Stomach (tissue), 9 donors: ENCODE results near the gene HHIPL1. TPM values are rescaled to one million over a fixed set of nuclear protein-coding genes. Genes with fewer than 3 reads are reported as not detected.

Experiments
- DNase-seq, 2 donors: peaks; one replicate each; pipeline versions ENCODE4 v3.0.0 to v3.0.0-alpha.2; 2013 to 2019
- H3K27ac ChIP-seq, 5 donors: fragments of 200-600 bp in 4 of 5; sonication (generic) in 4 of 5; one replicate each; pipeline ENCODE4 v1.5.1; 2013 to 2019; ENCODE audit warnings: mild to moderate bottlenecking in 1 of 5, moderate library complexity in 1 of 5
- H3K27me3 ChIP-seq, 3 donors: fragments of 200-600 bp; sonication (generic); one replicate each; pipeline ENCODE4 v1.5.1; 2017 to 2019; ENCODE audit warnings: mixed run types in 1 of 3
- H3K36me3 ChIP-seq, 4 donors: fragments of 200-600 bp; sonication (generic); 1 replicate in 3 of 4; 2 replicates in 1 of 4; pipeline ENCODE4 v1.5.1; 2016 to 2019
- H3K4me1 ChIP-seq, 4 donors: fragments of 200-600 bp; sonication (generic); one replicate each; pipeline ENCODE4 v1.5.1; 2016 to 2019
- H3K4me3 ChIP-seq, 4 donors: fragments of 200-600 bp; sonication (generic) in 3 of 4; one replicate each; pipeline ENCODE4 v1.5.1; 2016 to 2019; ENCODE audit warnings: mild to moderate bottlenecking in 1 of 4
- H3K9me3 ChIP-seq, 4 donors: fragments of 200-600 bp; sonication (generic); one replicate each; pipeline ENCODE4 v1.5.1; 2016 to 2019
- EP300 ChIP-seq: sonication (generic); formaldehyde crosslinking; IDR thresholded peaks from one replicate; pipeline ENCODE4 v1.6.1; 2017; ENCODE audit warnings: antibody characterized with exemption
- POLR2A ChIP-seq, 4 donors: fragments of 450-650 bp; IDR thresholded peaks; one replicate each; pipeline ENCODE4 v1.6.1; 2016; ENCODE audit warnings: antibody characterized with exemption in 4 of 4, control low read depth in 2 of 4, mild to moderate bottlenecking in 1 of 4, moderate library complexity in 1 of 4
- POLR2AphosphoS5 ChIP-seq, 3 donors: sonication (generic); formaldehyde crosslinking; IDR thresholded peaks; one replicate each; pipeline ENCODE4 v1.6.1; 2016; ENCODE audit warnings: antibody characterized with exemption in 3 of 3
- WGBS, 5 donors: extraction: QIAGEN DNeasy Blood & Tissue Kit in 3 of 5; methylation state at CpG; one replicate each; pipeline versions ENCODE4 v1.1.5 to v1.1.7; 2013 to 2018; 5-methylcytosine and 5-hydroxymethylcytosine counted together
- intact Hi-C: fragments of 100-400 bp; cut with DNase I; formaldehyde crosslinking; loops from one replicate; pipeline ENCODE4 v1.15.1; 2023; ENCODE audit warnings: low total_unique reads
- polyA plus RNA-seq, 3 donors: library from polyadenylated mRNA; stranded (reverse); fragments of 200-250 nt; gene quantifications; one replicate each; pipeline ENCODE4 v1.2.3, GENCODE V29; 2013
- total RNA-seq, 5 donors: library from RNA; depleted of rRNA; stranded (reverse); fragments of >200 nt; gene quantifications; one replicate each; pipeline versions ENCODE4 v1.1.0 to v1.2.3, GENCODE V29; 2014 to 2016
- TF ChIP-seq, protein P1 (sequence below), 7 experiments: fragments of 450-650 bp in 4 of 7; fragments of 200-600 bp in 3 of 7; sonication (generic) in 3 of 7; IDR thresholded peaks; one replicate each; pipeline ENCODE4 v1.5.1; 2016 to 2019; ENCODE audit warnings: antibody characterized with exemption in 7 of 7, control low read depth in 2 of 7, mild to moderate bottlenecking in 1 of 7
- donor health status: healthy with polysubstance abuse.
- donor health status: Bipolar disorder and iron deficiency.
- donor health status: healthy.

Gene HHIPL1
- total and polyA plus RNA-seq, 8 donors = 0.15 to 2.0 (median 0.68) TPM; not detected in 1

DNA sequence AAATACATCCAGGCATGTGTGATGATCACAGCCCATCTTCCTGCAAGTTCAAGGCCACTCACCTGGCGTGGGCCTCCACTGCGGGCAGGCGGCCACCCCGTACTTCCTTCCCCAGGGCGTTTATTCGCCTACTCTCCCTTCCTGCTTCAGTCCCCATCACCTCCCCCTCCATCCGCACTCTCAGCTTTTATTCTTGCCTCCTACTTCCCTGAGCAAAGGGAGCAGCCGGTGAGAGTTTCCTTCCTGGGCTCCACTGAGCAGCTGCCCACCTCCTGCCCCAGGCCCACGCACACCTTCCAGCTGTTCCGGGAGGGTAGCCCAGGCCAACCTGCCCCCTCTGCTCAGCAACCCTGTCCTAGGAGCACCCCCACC, 43.3 kb downstream of the HHIPL1 start:
- Histone ChIP-seq H3K27me3 (peaks cover 0 to 18% (median 4%) of the 10 kb centered on the region in 3 donors), H3K27ac (no peak overlapping the region), H3K36me3 (no peaks in the 10 kb centered on the region), H3K9me3 (no peaks in the 10 kb centered on the region), H3K4me3 (no peak overlapping the region), H3K4me1 (peaks cover 5 to 13% (median 8%) of the 10 kb centered on the region in 4 donors)
- no peak for DNase-seq
- WGBS, 5 donors = 52 to 72% (median 67%) methylated on average over 10 of the region's 10 CpGs
- no peak for TF ChIP-seq POLR2A (IDR thresholded peaks at IDR 0.05)
- TF ChIP-seq, protein P1, sequence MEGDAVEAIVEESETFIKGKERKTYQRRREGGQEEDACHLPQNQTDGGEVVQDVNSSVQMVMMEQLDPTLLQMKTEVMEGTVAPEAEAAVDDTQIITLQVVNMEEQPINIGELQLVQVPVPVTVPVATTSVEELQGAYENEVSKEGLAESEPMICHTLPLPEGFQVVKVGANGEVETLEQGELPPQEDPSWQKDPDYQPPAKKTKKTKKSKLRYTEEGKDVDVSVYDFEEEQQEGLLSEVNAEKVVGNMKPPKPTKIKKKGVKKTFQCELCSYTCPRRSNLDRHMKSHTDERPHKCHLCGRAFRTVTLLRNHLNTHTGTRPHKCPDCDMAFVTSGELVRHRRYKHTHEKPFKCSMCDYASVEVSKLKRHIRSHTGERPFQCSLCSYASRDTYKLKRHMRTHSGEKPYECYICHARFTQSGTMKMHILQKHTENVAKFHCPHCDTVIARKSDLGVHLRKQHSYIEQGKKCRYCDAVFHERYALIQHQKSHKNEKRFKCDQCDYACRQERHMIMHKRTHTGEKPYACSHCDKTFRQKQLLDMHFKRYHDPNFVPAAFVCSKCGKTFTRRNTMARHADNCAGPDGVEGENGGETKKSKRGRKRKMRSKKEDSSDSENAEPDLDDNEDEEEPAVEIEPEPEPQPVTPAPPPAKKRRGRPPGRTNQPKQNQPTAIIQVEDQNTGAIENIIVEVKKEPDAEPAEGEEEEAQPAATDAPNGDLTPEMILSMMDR (IDR thresholded peaks at IDR 0.05) = no peak
- TF ChIP-seq POLR2AphosphoS5 (IDR thresholded peaks at IDR 0.05) = no peak
- no peak for TF ChIP-seq EP300
- intact Hi-C loops = no loop called here

DNA sequence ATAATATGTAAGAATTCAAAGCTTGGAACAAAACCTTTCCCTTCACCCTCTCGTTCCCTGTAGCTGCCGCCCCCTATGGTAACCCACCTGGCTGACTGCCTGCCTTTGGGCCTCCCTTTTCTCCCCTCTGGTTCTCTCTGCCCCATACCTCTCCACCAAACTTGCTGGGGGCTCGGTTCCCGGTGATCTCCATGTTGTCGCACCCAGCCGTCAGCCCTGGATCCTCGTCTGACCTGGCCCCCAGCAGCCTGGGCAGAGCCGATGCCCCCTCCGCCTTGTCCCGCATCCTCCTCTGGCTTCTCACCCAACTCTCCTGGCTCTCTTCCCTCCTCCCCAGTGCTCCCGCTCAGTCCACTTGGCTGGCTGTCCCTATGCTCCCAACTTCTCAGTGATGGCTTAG, 43.7 kb downstream of the HHIPL1 start:
- Histone ChIP-seq H3K27ac (no peak overlapping the region), H3K4me3 (no peak overlapping the region), H3K36me3 (no peaks in the 10 kb centered on the region), H3K4me1 (peaks cover 2 to 9% (median 5%) of the 10 kb centered on the region in 4 donors), H3K9me3 (no peaks in the 10 kb centered on the region), H3K27me3 (peaks cover 0 to 18% (median 4%) of the 10 kb centered on the region in 3 donors)
- intact Hi-C loops = no loop called here
- no peak for DNase-seq
- TF ChIP-seq, protein P1 (IDR thresholded peaks at IDR 0.05) = no peak
- TF ChIP-seq POLR2A (IDR thresholded peaks at IDR 0.05) (no peak), EP300 (no peak), POLR2AphosphoS5 (IDR thresholded peaks at IDR 0.05) (no peak)
- whole genome bisulfite sequencing, 5 donors = 82 to 89% (median 87%) methylated on average over 11 of the region's 11 CpGs

DNA sequence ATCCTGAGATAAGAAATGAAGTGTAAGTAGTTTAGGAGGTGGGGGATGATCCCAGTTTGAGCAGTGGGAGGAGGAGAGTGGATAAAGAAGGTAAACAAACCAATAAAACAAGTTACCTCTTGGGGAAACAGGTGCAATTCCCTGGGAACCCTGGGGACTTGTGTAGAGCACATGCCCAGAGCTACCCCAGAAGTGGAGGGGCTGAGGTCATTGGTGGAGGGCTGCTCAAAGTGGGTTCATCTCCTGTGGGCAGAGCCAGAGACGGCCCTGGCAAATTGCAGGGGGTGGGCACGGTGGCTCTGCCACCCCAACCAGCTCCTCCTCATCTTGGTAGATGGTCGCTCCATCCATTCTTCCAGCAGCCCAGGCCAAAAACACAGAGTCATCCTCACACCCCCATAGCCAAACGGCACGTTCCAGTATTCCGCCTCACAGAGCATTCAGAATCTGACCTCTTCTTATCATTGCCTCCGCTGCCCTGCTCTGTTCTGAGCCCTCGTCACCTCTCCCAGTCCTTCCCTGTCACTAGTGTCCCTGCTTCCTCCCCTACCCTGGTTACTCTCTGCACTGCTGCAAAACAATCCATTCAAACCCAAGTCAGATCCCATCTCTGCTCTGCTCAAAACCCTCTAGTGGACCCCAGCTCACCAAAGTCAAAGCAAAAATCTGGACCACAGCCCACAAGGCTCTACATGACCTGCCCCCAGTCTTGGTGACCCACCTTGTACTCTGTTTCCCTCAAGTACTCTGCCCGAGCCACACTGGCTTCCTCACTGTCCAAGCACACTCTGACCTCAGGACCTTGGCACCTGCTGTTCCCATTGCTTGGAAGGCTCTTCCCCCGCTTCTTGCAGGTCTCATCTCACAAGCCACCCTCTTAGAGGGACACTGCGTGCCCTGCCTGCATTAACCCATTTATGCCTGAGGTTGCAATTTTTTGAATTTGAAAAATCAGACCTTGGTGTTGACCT, 44.6 kb downstream of the HHIPL1 start:
- H3K36me3 ChIP-seq = no peaks in the 10 kb centered on the region
- H3K4me1 ChIP-seq = peaks cover 0 to 6% (median 2%) of the 10 kb centered on the region in 4 donors
- H3K27ac ChIP-seq = no peak overlapping the region
- no peaks in the 10 kb centered on the region for H3K9me3 ChIP-seq
- WGBS, 5 donors = 71 to 83% (median 78%) methylated on average over 11 of the region's 11 CpGs
- H3K4me3 ChIP-seq = no peak overlapping the region
- H3K27me3 ChIP-seq = peaks cover 0 to 18% (median 4%) of the 10 kb centered on the region in 3 donors
- TF ChIP-seq, protein P1 (IDR thresholded peaks at IDR 0.05) = no peak
- TF ChIP-seq EP300 = no peak
- no peak for TF ChIP-seq POLR2AphosphoS5 (IDR thresholded peaks at IDR 0.05)
- TF ChIP-seq POLR2A (IDR thresholded peaks at IDR 0.05) = no peak
- intact Hi-C loops = no loop called here
- DNase-seq = no peak

DNA sequence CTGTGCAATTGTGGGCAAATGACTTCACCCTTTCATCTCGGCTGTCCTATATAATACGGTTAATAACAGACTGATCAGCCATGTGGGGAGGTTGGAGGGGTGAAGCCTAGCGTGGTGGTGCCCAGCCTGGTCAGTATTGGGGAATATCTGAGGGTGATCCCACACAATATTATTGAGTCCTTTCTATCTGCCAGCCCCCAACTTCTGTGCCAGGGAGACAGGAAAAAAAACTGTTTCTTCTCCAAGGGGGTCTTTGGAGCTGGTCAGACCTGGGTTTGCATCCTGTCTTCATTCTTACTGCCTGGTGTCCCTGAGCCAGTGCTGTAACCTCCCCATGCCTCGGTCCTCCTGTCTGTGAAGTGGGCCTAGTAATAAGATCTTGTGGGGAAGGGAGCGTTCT, 45.7 kb downstream of the HHIPL1 start:
- TF ChIP-seq, protein P1 (IDR thresholded peaks at IDR 0.05) = no peak
- TF ChIP-seq POLR2A (IDR thresholded peaks at IDR 0.05) = no peak
- no peak for TF ChIP-seq POLR2AphosphoS5 (IDR thresholded peaks at IDR 0.05)
- no peak for TF ChIP-seq EP300

More for the DNA sequence above, 45.7 kb downstream of the HHIPL1 start:
- WGBS, 5 donors = 78 to 88% (median 82%) methylated on average over 5 of the region's 5 CpGs
- peaks cover 0 to 18% (median 4%) of the 10 kb centered on the region in 3 donors for H3K27me3 ChIP-seq
- no peaks in the 10 kb centered on the region for H3K9me3 ChIP-seq
- no peaks in the 10 kb centered on the region for H3K36me3 ChIP-seq
- DNase-seq = no peak
- no peaks in the 10 kb centered on the region for H3K4me1 ChIP-seq
- intact Hi-C loops = no loop called here
- no peak overlapping the region for H3K27ac ChIP-seq
- H3K4me3 ChIP-seq = no peak overlapping the region
